Measurements from ENCODE around the gene CCDC134. TPM values are rescaled to one million over a fixed set of nuclear protein-coding genes. Genes with fewer than 3 reads are reported as not detected.

The CCDC134 gene
- total and polyA plus RNA-seq, 9 donors = 1.3 to 13.3 (median 8.7) TPM

DNA sequence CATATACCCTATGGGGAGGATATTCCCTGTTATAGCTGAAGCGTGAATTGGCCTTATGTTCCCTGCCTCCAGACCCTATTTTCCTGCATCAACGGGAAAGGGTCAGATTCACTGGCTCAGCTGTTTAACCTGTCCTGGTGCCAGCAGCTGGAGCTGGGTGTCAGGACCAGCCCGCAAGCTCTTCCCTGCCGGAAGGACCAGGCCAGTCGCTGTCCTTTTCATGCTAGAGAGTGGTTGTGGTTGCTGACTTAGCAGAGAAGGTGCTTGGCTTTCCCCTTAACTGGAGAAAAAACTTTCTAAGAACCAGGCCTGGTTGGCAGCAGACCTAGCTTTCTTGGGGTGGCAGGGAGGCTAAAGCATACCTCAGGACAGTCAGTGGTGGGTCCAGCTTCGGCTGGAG lies 27.2 kb downstream of the CCDC134 start:
- intact Hi-C loops (cut with DNase I) = loop anchor here in 2 of 4 donors (10.0 kb wide), 1 partner anchor 117 kb away; the partner anchor contains the start of gene CENPM (in 2 of the 2)
- Histone ChIP-seq H3K4me3 (no peak overlapping the region), H3K9me3 (no peaks in the 10 kb centered on the region), H3K4me1 (ENCODE audit: insufficient read depth) (peaks cover 7% of the 10 kb centered on the region), H3K36me3 (no peaks in the 10 kb centered on the region), H3K27ac (no peak overlapping the region), H3K27me3 (no peaks in the 10 kb centered on the region)
- WGBS, 3 donors = 84 to 91% (median 88%) methylated on average over 6 of the region's 6 CpGs
- DNase-seq = no peak
- no peak for TF ChIP-seq EP300 (IDR thresholded peaks at IDR 0.05)
- TF ChIP-seq, protein P1, sequence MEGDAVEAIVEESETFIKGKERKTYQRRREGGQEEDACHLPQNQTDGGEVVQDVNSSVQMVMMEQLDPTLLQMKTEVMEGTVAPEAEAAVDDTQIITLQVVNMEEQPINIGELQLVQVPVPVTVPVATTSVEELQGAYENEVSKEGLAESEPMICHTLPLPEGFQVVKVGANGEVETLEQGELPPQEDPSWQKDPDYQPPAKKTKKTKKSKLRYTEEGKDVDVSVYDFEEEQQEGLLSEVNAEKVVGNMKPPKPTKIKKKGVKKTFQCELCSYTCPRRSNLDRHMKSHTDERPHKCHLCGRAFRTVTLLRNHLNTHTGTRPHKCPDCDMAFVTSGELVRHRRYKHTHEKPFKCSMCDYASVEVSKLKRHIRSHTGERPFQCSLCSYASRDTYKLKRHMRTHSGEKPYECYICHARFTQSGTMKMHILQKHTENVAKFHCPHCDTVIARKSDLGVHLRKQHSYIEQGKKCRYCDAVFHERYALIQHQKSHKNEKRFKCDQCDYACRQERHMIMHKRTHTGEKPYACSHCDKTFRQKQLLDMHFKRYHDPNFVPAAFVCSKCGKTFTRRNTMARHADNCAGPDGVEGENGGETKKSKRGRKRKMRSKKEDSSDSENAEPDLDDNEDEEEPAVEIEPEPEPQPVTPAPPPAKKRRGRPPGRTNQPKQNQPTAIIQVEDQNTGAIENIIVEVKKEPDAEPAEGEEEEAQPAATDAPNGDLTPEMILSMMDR (IDR thresholded peaks at IDR 0.05) = no peak
- TF ChIP-seq POLR2A (IDR thresholded peaks at IDR 0.05) = no peak

DNA sequence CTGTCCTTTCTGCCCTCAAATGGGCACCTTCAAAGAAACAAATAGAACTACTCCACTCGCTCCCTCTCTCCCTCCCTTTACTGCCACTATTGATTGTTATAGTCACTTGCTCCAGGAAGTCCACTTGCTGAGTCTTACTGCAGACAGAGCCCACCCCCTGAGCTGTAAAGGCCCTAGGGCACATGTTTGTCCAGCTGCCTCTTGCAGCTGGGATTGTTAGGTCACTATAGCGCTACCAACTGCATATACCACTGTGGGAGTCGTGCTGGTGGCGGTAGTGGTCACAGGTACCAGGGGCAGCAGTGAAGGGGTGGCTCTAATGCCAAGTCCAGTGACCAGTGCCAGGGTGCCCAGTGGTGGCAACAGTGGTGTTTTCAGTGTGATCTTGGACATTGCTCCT lies 28.0 kb downstream of the CCDC134 start:
- DNase-seq = no peak
- TF ChIP-seq EP300 (IDR thresholded peaks at IDR 0.05) = no peak
- TF ChIP-seq, protein P1 (IDR thresholded peaks at IDR 0.05) = no peak
- no peak for TF ChIP-seq POLR2A (IDR thresholded peaks at IDR 0.05)
- H3K9me3 ChIP-seq = no peaks in the 10 kb centered on the region
- H3K27me3 ChIP-seq = no peaks in the 10 kb centered on the region
- no peaks in the 10 kb centered on the region for H3K36me3 ChIP-seq
- no peak overlapping the region for H3K4me3 ChIP-seq
- intact Hi-C loops (cut with DNase I) = loop anchor here in 2 of 4 donors (10.0 kb wide), 1 partner anchor 116 kb away; the partner anchor contains the start of gene CENPM (in 2 of the 2)
- 87 to 97% (median 94%) methylated on average over 4 of the region's 4 CpGs for WGBS, 3 donors
- H3K4me1 ChIP-seq (ENCODE audit: insufficient read depth) = peaks cover 7% of the 10 kb centered on the region
- H3K27ac ChIP-seq = no peak overlapping the region

DNA sequence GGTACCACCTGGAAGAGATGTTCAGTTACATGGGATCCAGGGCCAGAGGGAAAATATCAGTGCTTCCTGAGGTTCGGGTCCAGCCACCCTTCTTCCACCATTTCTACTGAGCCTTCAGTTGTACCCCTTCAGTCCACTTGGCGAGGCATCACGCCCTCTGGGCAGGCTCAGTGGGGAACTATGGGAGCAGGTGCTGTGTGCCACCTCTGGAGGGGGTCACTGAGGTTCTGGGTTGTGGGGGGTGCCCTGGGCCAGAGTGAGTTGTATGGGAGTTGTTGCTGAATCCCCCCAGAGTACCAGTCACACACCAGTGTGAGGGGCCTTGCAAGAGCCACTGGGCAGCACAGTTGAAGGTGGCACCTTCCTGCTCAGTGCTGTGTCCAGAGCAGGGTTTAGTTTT lies 29.7 kb downstream of the CCDC134 start:
- DNase-seq = no peak
- Histone ChIP-seq H3K36me3 (no peaks in the 10 kb centered on the region), H3K27ac (no peak overlapping the region), H3K27me3 (no peaks in the 10 kb centered on the region), H3K4me1 (ENCODE audit: insufficient read depth) (peaks cover 7% of the 10 kb centered on the region), H3K4me3 (no peak overlapping the region), H3K9me3 (no peaks in the 10 kb centered on the region)
- intact Hi-C loops (cut with DNase I) = no loop called here
- 89 to 97% (median 95%) methylated on average over 3 of the region's 3 CpGs for WGBS, 3 donors
- no peak for TF ChIP-seq EP300 (IDR thresholded peaks at IDR 0.05)

DNA sequence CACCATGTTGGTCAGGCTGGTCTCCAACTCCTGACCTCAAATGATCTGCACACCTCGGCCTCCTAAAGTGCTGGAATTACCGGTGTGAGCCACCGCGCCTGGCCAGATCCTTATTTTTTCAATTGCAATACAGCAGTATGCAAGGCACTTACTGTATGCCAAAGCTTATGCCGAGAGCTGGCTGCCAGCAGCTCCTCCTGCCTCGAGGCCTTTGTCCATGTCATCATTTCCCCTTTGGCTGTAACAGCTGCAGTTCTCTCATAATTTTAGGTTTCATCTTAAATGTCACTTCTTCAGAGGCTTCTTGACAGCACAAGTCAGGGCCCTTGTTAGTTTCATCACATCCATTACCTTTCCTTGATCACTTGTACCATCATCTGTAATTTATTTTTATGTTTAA lies 30.9 kb downstream of the CCDC134 start:
- intact Hi-C loops (cut with DNase I) = no loop called here
- WGBS, 3 donors = 80 to 83% (median 83%) methylated on average over 6 of the region's 6 CpGs
- Histone ChIP-seq H3K9me3 (no peaks in the 10 kb centered on the region), H3K4me3 (no peak overlapping the region), H3K36me3 (no peaks in the 10 kb centered on the region), H3K27ac (no peak overlapping the region), H3K27me3 (no peaks in the 10 kb centered on the region), H3K4me1 (ENCODE audit: insufficient read depth) (peaks cover 7% of the 10 kb centered on the region)
- DNase-seq = no peak
- TF ChIP-seq, protein P1 (IDR thresholded peaks at IDR 0.05) = no peak
- TF ChIP-seq POLR2A (IDR thresholded peaks at IDR 0.05) (no peak), EP300 (IDR thresholded peaks at IDR 0.05) (no peak)

DNA sequence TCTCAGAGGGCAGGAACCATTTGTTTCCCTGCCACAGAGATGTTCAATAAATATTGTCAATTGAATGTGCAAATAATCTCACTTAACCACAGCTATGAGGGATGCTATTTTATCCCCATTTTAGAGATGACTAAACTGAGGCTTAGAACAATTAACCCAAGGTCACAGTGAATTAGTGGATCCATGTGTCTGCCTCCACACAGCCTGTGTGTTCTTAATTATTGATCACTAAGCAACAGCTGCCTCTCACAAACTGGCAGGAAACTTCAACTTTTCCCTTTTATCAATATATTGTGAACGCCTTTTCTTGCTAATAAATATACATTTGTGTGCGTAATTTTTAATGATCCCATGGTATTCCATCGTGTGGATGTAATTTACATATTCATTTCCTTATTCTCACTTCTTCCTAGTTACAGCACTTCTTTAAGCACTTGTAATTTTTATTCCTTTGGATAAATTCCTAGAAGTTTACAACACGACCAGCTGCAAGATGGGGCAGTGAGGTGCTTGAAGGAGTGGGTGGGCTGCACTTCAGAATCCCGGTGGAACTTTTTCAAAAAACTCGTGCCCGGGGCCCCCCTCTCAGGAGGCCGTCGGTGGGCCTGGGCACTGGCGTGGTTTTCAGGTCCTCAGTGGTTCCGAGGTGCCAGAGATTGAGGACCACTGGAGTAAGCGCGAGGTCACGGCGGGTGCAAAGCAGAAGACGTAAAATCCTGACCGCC lies 31.5 kb downstream of the CCDC134 start:
- peaks cover 2% of the 10 kb centered on the region for H3K4me1 ChIP-seq (ENCODE audit: insufficient read depth)
- peak overlapping the region; percentile 75 for H3K4me3 ChIP-seq
- H3K36me3 ChIP-seq = no peaks in the 10 kb centered on the region
- H3K9me3 ChIP-seq = no peaks in the 10 kb centered on the region
- TF ChIP-seq, protein P1 (IDR thresholded peaks at IDR 0.05) = no peak
- no peak for TF ChIP-seq POLR2A (IDR thresholded peaks at IDR 0.05)
- no peak for TF ChIP-seq EP300 (IDR thresholded peaks at IDR 0.05)
- 8 to 11% (median 9%) methylated on average over 12 to 17 of the region's 17 CpGs for WGBS, 3 donors
- peak overlapping the region; percentile 81 to 89 for H3K27ac ChIP-seq
- no peak for DNase-seq
- intact Hi-C loops (cut with DNase I) = no loop called here
- no peaks in the 10 kb centered on the region for H3K27me3 ChIP-seq

All from ovary (tissue), 9 donors.